Upper lobe of right lung (tissue), 1 donor: ENCODE results near the gene ZIC3. TPM values are rescaled to one million over a fixed set of nuclear protein-coding genes. Genes with fewer than 3 reads are reported as not detected.

Experiments used
- ATAC-seq: fragments of 200-7000 bp; cut with Tn5 transposase; one replicate; pipeline ENCODE4 v1.9.1; 2020; ENCODE audit warnings: mild to moderate bottlenecking, moderate library complexity
- DNase-seq: peaks from one replicate; pipeline ENCODE4 v3.0.0-alpha.2; 2020
- H3K27ac ChIP-seq: fragments of 200-600 bp; one replicate; pipeline ENCODE4 v1.8.0; 2022
- H3K27me3 ChIP-seq: fragments of 200-600 bp; one replicate; pipeline ENCODE4 v1.8.0; 2022; ENCODE audit warnings: mild to moderate bottlenecking
- H3K36me3 ChIP-seq: fragments of 200-600 bp; one replicate; pipeline ENCODE4 v1.8.0; 2022
- H3K4me1 ChIP-seq: fragments of 200-600 bp; one replicate; pipeline ENCODE4 v1.8.0; 2022
- H3K4me3 ChIP-seq: fragments of 200-600 bp; one replicate; pipeline ENCODE4 v1.8.0; 2022; ENCODE audit warnings: mild to moderate bottlenecking
- H3K9me3 ChIP-seq: fragments of 200-600 bp; one replicate; pipeline ENCODE4 v1.8.0; 2022
- CTCF ChIP-seq: fragments of 200-600 bp; IDR thresholded peaks from one replicate; pipeline ENCODE4 v1.8.0; 2022; ENCODE audit warnings: antibody characterized with exemption
- intact Hi-C: fragments of 100-400 bp; cut with DNase I; formaldehyde crosslinking; loops from one replicate; pipeline ENCODE4 v1.11.0; 2022
- total RNA-seq: library from RNA; stranded (reverse); fragmentation: NEBNext Ultra II Directional; extraction: Animal tissue kit (Norgen Biotek cat#: 25700); gene quantifications from one replicate; pipeline ENCODE4 v1.2.1, GENCODE V29; 2021
- donor health status: DM: no; HTN: yes; CAD: no; lungs with severe emphysema.

ZIC3 gene
- total RNA-seq, 1 donor from 2014 or later, result not detected

DNA sequence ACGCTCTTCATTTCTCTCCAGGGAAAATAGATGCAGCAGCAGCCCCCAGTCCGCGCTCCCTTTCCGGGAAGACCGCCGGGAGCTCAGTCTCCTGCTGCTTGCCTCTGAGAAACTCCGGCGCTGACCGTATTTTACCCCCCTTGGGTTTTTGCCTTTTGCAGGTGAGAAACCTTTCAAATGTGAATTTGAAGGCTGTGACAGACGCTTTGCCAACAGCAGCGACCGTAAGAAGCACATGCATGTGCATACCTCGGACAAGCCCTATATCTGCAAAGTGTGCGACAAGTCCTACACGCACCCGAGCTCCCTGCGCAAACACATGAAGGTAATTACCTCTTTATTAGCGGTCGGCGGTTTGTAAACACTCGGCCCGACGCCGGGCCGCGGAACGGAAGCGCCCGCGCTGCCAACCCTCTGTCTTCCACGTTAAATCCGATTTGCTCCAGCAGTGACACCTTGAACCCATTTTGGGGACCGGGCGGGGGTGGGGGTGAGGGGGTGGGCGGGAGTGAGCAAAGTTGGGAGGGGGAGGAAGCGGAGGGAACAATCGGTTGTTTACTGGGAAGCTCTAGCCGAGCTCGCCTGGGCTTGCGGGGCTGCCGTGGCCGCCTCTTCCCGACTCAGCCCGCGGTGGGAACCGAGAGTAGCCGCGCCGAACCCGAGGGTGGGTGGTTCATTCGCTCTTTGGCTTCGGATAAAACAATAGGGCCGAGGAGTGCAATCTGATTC lies 3.0 kb downstream of the ZIC3 start:
- H3K4me1 ChIP-seq, result peaks cover 5% of the 10 kb centered on the region
- intact Hi-C loops, result no loop called here
- H3K9me3 ChIP-seq, result no peaks in the 10 kb centered on the region
- peaks cover 71% of the 10 kb centered on the region for H3K27me3 ChIP-seq
- no peak for DNase-seq
- no peak for ATAC-seq
- no peak for TF ChIP-seq CTCF
- H3K27ac ChIP-seq, result no peak overlapping the region
- no peaks in the 10 kb centered on the region for H3K36me3 ChIP-seq
- H3K4me3 ChIP-seq, result no peak overlapping the region

- DNase-seq (no peak), ATAC-seq (no peak)
- intact Hi-C loops, result no loop called here
- Histone ChIP-seq H3K27me3 (peaks cover 68% of the 10 kb centered on the region), H3K36me3 (no peaks in the 10 kb centered on the region), H3K27ac (no peak overlapping the region), H3K4me1 (peaks cover 5% of the 10 kb centered on the region), H3K9me3 (no peaks in the 10 kb centered on the region), H3K4me3 (no peak overlapping the region)
- no peak for TF ChIP-seq CTCF
Measured at GRCh38 chrX:137569470-137569891, 3.6 kb downstream of the ZIC3 start.

GRCh38 chrX:137573324-137574101 lies 7.6 kb downstream of the ZIC3 start:
- intact Hi-C loops, result no loop called here
- no peak for ATAC-seq

GRCh38 chrX:137574102-137574783 lies 8.3 kb downstream of the ZIC3 start:
- Histone ChIP-seq H3K36me3 (no peaks in the 10 kb centered on the region), H3K27ac (no peak overlapping the region), H3K27me3 (peaks cover 47% of the 10 kb centered on the region), H3K4me1 (no peaks in the 10 kb centered on the region), H3K4me3 (no peak overlapping the region), H3K9me3 (no peaks in the 10 kb centered on the region)
- ATAC-seq (no peak), DNase-seq (no peak)
- intact Hi-C loops, result no loop called here
- TF ChIP-seq CTCF, result no peak

More at GRCh38 chrX:137573324-137574101, 7.6 kb downstream of the ZIC3 start:
- no peak for DNase-seq
- Histone ChIP-seq H3K4me1 (no peaks in the 10 kb centered on the region), H3K4me3 (no peak overlapping the region), H3K27ac (no peak overlapping the region), H3K27me3 (peaks cover 54% of the 10 kb centered on the region), H3K36me3 (no peaks in the 10 kb centered on the region), H3K9me3 (no peaks in the 10 kb centered on the region)
- TF ChIP-seq CTCF, result no peak

GRCh38 chrX:137574784-137575293 lies 8.9 kb downstream of the ZIC3 start:
- H3K4me1 ChIP-seq, result no peaks in the 10 kb centered on the region
- no peak for TF ChIP-seq CTCF
- H3K27me3 ChIP-seq, result peaks cover 42% of the 10 kb centered on the region
- no peaks in the 10 kb centered on the region for H3K9me3 ChIP-seq
- ATAC-seq, result no peak
- intact Hi-C loops, result no loop called here
- no peaks in the 10 kb centered on the region for H3K36me3 ChIP-seq
- no peak for DNase-seq
- H3K27ac ChIP-seq, result no peak overlapping the region
- H3K4me3 ChIP-seq, result no peak overlapping the region
